HepG2 (cell line): ENCODE results near the gene ONECUT3. TPM values are rescaled to one million over a fixed set of nuclear protein-coding genes. Genes with fewer than 3 reads are reported as not detected.

Source experiments
- ARID5B ChIP-seq: IDR thresholded peaks from 2 replicates; pipeline ENCODE4 v1.4.0; 2020; ENCODE audit warnings: mild to moderate bottlenecking, missing genetic modification reagents
- HNF1B ChIP-seq: sonication (generic); formaldehyde crosslinking; IDR thresholded peaks from 2 replicates; pipeline ENCODE4 v1.5.1; 2020; ENCODE audit warnings: mild to moderate bottlenecking, moderate library complexity, missing genetic modification reagents
- ISL2 ChIP-seq: sonication (generic); formaldehyde crosslinking; IDR thresholded peaks from 2 replicates; pipeline ENCODE4 v1.5.0; 2020; ENCODE audit warnings: missing genetic modification reagents
- NFKB2 ChIP-seq: sonication (generic); formaldehyde crosslinking; IDR thresholded peaks from 2 replicates; pipeline ENCODE4 v1.4.0; 2020; ENCODE audit warnings: missing genetic modification reagents, borderline replicate concordance
- POLR2A ChIP-seq, 2 experiments: IDR thresholded peaks; 2 replicates each; pipeline ENCODE4 v1.6.1; 2011; ENCODE audit warnings: low read depth in 2 of 2, low read length in 2 of 2, mild to moderate bottlenecking in 1 of 2, moderate library complexity in 1 of 2; ENCODE audit not compliant: insufficient read depth in 1 of 2
- SP5 ChIP-seq: IDR thresholded peaks from 2 replicates; pipeline ENCODE4 v1.6.1; 2016; ENCODE audit warnings: low read depth, borderline replicate concordance
- STAT6 ChIP-seq: sonication (generic); formaldehyde crosslinking; IDR thresholded peaks from 2 replicates; pipeline ENCODE4 v1.4.0; 2020; ENCODE audit warnings: missing genetic modification reagents, mild to moderate bottlenecking, borderline replicate concordance
- TRIM24 ChIP-seq: sonication (generic); formaldehyde crosslinking; IDR thresholded peaks from 2 replicates; pipeline ENCODE4 v1.8.0; 2022; ENCODE audit warnings: mild to moderate bottlenecking, missing genetic modification reagents
- UBTF ChIP-seq: sonication (generic); formaldehyde crosslinking; IDR thresholded peaks from 2 replicates; pipeline ENCODE4 v1.4.0; 2020; ENCODE audit warnings: mild to moderate bottlenecking, missing genetic modification reagents
- YEATS4 ChIP-seq: sonication (generic); formaldehyde crosslinking; IDR thresholded peaks from 2 replicates; pipeline ENCODE4 v1.4.0; 2020; ENCODE audit warnings: missing genetic modification reagents, borderline replicate concordance
- ZBTB1 ChIP-seq: sonication (generic); formaldehyde crosslinking; IDR thresholded peaks from 2 replicates; pipeline ENCODE4 v1.4.0; 2020; ENCODE audit warnings: missing genetic modification reagents, borderline replicate concordance
- ZBTB25 ChIP-seq: IDR thresholded peaks from 2 replicates; pipeline ENCODE4 v1.6.1; 2018; ENCODE audit warnings: missing genetic modification reagents
- ZNF251 ChIP-seq: sonication (generic); formaldehyde crosslinking; IDR thresholded peaks from 2 replicates; pipeline ENCODE4 v1.9.0; 2021; ENCODE audit warnings: mild to moderate bottlenecking, missing genetic modification reagents
- ZNF564 ChIP-seq: sonication (generic); formaldehyde crosslinking; IDR thresholded peaks from 2 replicates; pipeline ENCODE4 v1.8.1; 2023; ENCODE audit warnings: mild to moderate bottlenecking, missing genetic modification reagents
- polyA plus RNA-seq, 8 experiments: library from polyadenylated mRNA; depleted of rRNA in 3 of 8; stranded (reverse) in 7 of 8; unstranded in 1 of 8; fragments of >200 nt; fragmentation: Illumina TruSeq in 4 of 8; extraction: Trizol in 4 of 8; gene quantifications; 2 replicates each; pipeline versions ENCODE4 v1.2.1 to v1.2.3, GENCODE V29; 2011 to 2016; ENCODE audit warnings: low read depth in 4 of 8, missing spikeins in 1 of 8, mixed read lengths in 1 of 8; ENCODE audit not compliant: insufficient read depth in 1 of 8
- total RNA-seq, 5 experiments: library from RNA; depleted of rRNA; stranded (reverse); fragments of >200 nt; fragmentation: Illumina TruSeq; extraction: Trizol; gene quantifications; 2 replicates each; pipeline ENCODE4 v1.2.3, GENCODE V29; 2016; ENCODE audit warnings: low read depth in 1 of 5
- TF ChIP-seq, protein P1 (sequence below): sonication (generic); formaldehyde crosslinking; IDR thresholded peaks from 2 replicates; pipeline ENCODE4 v1.4.0; 2020; ENCODE audit warnings: missing genetic modification reagents

Gene ONECUT3
- total and polyA plus RNA-seq, 2 of the 13 experiments (the other 11 are each of a cell fraction or from before 2014, with no cell fraction given): under 0.01 TPM; not detected in 1

- 0 out of 2 replicates have a peak, but pooled peaks have one; percentile 28 for TF ChIP-seq HNF1B (CRISPR knock-in tag)
- TF ChIP-seq ISL2 (CRISPR knock-in tag): peak; percentile 36; the same call in 1 of the 2 replicates
- peak; percentile 86; the same call in 1 of the 2 replicates for TF ChIP-seq STAT6 (CRISPR knock-in tag)
- peak; percentile 47; the same call in 1 of the 2 replicates for TF ChIP-seq NFKB2
- peak in 1 of 2 experiments; percentile 79; a peak in 3 of 4 replicates for TF ChIP-seq POLR2A (IDR thresholded peaks at IDR 0.05; ENCODE audit: insufficient read depth in 1 of 2, low read depth in 2 of 2, low read length in 2 of 2)
- peak; percentile 63 for TF ChIP-seq UBTF
- peak; percentile 66; the same call in 1 of the 2 replicates for TF ChIP-seq YEATS4 (CRISPR knock-in tag)
- TF ChIP-seq ZBTB25 (CRISPR knock-in tag): peak; percentile 27; the same call in 1 of the 2 replicates
- peak; percentile 37; the same call in 1 of the 2 replicates for TF ChIP-seq ARID5B (CRISPR knock-in tag)
- no peak for TF ChIP-seq ZNF251
- TF ChIP-seq, protein P1, sequence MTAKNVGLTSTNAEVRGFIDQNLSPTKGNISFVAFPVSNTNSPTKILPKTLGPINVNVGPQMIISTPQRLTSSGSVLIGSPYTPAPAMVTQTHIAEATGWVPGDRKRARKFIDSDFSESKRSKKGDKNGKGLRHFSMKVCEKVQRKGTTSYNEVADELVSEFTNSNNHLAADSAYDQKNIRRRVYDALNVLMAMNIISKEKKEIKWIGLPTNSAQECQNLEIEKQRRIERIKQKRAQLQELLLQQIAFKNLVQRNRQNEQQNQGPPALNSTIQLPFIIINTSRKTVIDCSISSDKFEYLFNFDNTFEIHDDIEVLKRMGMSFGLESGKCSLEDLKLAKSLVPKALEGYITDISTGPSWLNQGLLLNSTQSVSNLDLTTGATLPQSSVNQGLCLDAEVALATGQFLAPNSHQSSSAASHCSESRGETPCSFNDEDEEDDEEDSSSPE (CRISPR knock-in tag): peak; percentile 51; the same call in 1 of the 2 replicates
- TF ChIP-seq SP5 (CRISPR knock-in tag): peak; percentile 79
- TF ChIP-seq TRIM24 (CRISPR knock-in tag): no peak
- no peak for TF ChIP-seq ZNF564 (CRISPR knock-in tag)
- no peak for TF ChIP-seq ZBTB1 (CRISPR knock-in tag)
Observed at GRCh38 chr19:1812426-1813191, 59.3 kb downstream of the ONECUT3 start (continued).
